MCF 10A (cell line): ENCODE measurements around the gene LRRC8A. TPM values are rescaled to one million over a fixed set of nuclear protein-coding genes. Genes with fewer than 3 reads are reported as not detected.

ENCODE experiments used
- BruUV-seq: library from RNA; stranded (reverse); fragments of 400-500 nt; replicated peaks from 2 replicates; lab custom pipeline; 2021; lab: Mats Ljungman, UMichigan
- CTCF ChIA-PET: fragments of 300-600 bp; sonication (Branson Sonifier 250); formaldehyde crosslinking; extraction: SDS; loops from one replicate; lab custom pipeline; 2021; ENCODE audit warnings: antibody characterized with exemption, inconsistent platforms; lab: Yijun Ruan, JAX
- POLR2A ChIA-PET: fragments of 300-600, 350-650 bp; sonication (Branson Sonifier 250); formaldehyde crosslinking; extraction: SDS; loops from one replicate; lab custom pipeline; 2020; ENCODE audit warnings: antibody characterized with exemption, inconsistent platforms; lab: Yijun Ruan, JAX
- DNase-seq: peaks from one replicate; pipeline ENCODE4 v3.0.0-alpha.2; 2018; ENCODE audit not compliant: unreplicated experiment
- H3K27ac Mint-ChIP-seq: one replicate; pipeline ENCODE4 v1.8.0; 2022; ENCODE audit warnings: mild to moderate bottlenecking, low read depth, mixed read lengths; ENCODE audit not compliant: unreplicated experiment
- H3K27me3 Mint-ChIP-seq: one replicate; pipeline ENCODE4 v1.8.0; 2022; ENCODE audit warnings: mixed read lengths; ENCODE audit not compliant: insufficient read depth, unreplicated experiment
- H3K36me3 Mint-ChIP-seq: one replicate; pipeline ENCODE4 v1.8.0; 2022; ENCODE audit warnings: mild to moderate bottlenecking, moderate library complexity, mixed read lengths; ENCODE audit not compliant: insufficient read depth, unreplicated experiment
- H3K4me1 Mint-ChIP-seq: one replicate; pipeline ENCODE4 v1.8.0; 2022; ENCODE audit warnings: mixed read lengths; ENCODE audit not compliant: insufficient read depth, unreplicated experiment
- H3K4me3 Mint-ChIP-seq: one replicate; pipeline ENCODE4 v1.8.0; 2022; ENCODE audit warnings: mild to moderate bottlenecking, moderate library complexity, mixed read lengths; ENCODE audit not compliant: unreplicated experiment
- H3K9me3 Mint-ChIP-seq: one replicate; pipeline ENCODE4 v1.8.0; 2022; ENCODE audit warnings: mixed read lengths; ENCODE audit not compliant: unreplicated experiment
- CTCF ChIP-seq: fragments of 200-600 bp; IDR thresholded peaks from one replicate; pipeline ENCODE4 v1.8.0; 2022; ENCODE audit warnings: antibody characterized with exemption, mild to moderate bottlenecking; ENCODE audit not compliant: unreplicated experiment
- intact Hi-C: fragments of 100-400 bp; cut with micrococcal nuclease; formaldehyde crosslinking; loops from 2 replicates; pipeline ENCODE4 v1.14.1; 2022
- total RNA-seq: library from RNA; stranded (reverse); gene quantifications from 2 replicates; pipeline ENCODE4 v1.2.3, GENCODE V29; 2022

LRRC8A gene
- total RNA-seq, 1 experiment from 2014 or later, result 30.9 TPM

GRCh38 chr9:128898382-128898781, 16.4 kb downstream of the LRRC8A start:
- Mint-ChIP-seq H3K4me3 (no peak overlapping the region), H3K9me3 (no peaks in the 10 kb centered on the region), H3K36me3 (peaks cover 27% of the 10 kb centered on the region), H3K4me1 (peaks cover 28% of the 10 kb centered on the region), H3K27ac (peak overlapping the region; percentile 69), H3K27me3 (no peaks in the 10 kb centered on the region)
- ChIA-PET POLR2A (interaction anchor here (0.9 kb wide), 1 partner anchor 50 kb away, joined by 3 read pairs; the partner anchor contains the start of genes DOLK and NUP188), CTCF (interaction anchor here (0.6 to 1.3 kb wide), 3 partner anchors 46 to 120 kb away, joined by 3 to 4 read pairs (median 3); no protein-coding TSS in a partner anchor)
- BruUV-seq, result no TSS peak
- intact Hi-C loops, result no loop called here
- no peak for TF ChIP-seq CTCF
- DNase-seq, result no peak

DNA sequence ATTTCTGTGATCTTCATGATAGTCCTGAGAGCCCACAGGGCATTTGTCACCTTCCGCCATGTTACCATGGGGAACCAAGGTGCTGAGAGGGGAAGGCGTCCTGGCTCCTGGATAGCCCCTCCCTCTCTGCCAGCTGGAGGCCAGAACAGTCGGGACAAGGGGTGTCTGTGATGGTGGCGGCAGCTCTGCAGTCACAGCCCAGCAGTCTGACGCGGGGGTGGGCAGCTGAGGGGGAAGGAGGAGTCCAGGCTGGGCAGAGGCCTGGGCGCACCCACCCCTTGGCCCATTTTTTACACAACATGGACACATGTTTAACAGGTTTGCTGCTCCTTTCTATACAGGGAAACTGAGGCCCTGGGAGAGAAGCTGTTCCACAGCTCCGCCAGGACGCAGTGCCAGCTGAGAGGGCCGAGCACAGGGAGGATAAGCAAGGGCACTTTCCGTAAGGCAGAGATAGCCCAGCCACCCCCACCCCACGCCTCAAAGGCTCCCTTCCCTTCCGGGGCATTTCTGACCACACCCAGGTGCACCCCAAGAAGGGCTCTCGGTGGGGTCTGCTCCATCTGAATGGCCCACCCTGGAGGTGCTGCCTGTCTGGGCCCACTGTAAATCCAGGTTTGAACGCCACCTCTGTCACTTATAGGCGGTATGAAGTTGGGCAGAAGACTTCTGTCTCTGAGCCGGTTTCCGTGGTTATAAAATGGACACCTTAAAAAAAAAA, 17.1 kb downstream of the LRRC8A start:
- CTCF ChIA-PET, result interaction anchor here (0.6 to 1.3 kb wide), 5 partner anchors 25 to 119 kb away, joined by 3 to 4 read pairs (median 3); no protein-coding TSS in a partner anchor
- Mint-ChIP-seq H3K4me3 (no peak overlapping the region), H3K27me3 (no peaks in the 10 kb centered on the region), H3K9me3 (no peaks in the 10 kb centered on the region), H3K27ac (peak overlapping the region; percentile 69), H3K36me3 (peaks cover 29% of the 10 kb centered on the region), H3K4me1 (peaks cover 33% of the 10 kb centered on the region)
- POLR2A ChIA-PET, result interaction anchor here (4.8 kb wide), 1 partner anchor 17 kb away, joined by 26 read pairs; the partner anchor contains the start of genes KYAT1 and LRRC8A
- no peak for DNase-seq
- no peak for TF ChIP-seq CTCF
- BruUV-seq, result no TSS peak
- intact Hi-C loops, result no loop called here

DNA sequence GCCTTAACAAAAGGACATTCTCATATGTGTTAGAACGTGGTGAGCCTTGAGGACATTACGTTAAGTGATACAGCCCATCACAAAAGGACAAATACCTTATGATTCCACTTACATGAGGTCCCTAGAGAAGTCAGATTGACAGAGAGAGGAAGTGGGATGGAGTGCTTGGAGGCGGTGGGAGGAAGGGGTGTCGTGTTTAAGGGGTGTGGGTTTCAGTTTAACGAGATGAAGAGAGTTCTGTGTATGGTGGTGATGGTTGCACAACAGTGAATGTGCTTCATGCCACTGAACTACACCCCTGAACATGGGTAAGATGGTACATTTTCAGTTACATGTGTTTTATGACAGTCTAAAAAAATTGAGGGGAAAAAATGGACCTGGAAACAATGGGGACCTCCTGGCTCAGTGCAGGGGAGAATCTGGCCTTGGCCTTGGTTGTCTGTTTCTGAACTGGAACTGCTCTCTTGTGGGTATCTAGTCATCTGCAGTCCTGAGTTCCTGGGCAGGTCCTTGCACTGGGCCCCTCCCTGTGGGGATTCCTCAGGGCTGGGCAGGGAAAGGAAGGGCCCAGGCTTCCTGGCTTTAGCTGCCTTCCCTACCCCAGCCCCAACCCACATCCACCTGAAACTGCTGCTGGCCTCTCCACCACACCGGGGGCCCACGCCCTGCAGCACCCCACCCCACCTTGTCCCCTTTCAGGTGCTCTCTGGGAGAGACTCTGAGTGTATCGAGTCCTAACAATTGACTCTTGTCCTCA, 17.8 kb downstream of the LRRC8A start:
- DNase-seq, result peak; percentile 43
- no peaks in the 10 kb centered on the region for H3K9me3 Mint-ChIP-seq
- H3K4me1 Mint-ChIP-seq, result peaks cover 32% of the 10 kb centered on the region
- H3K4me3 Mint-ChIP-seq, result no peak overlapping the region
- peak overlapping the region; percentile 69 for H3K27ac Mint-ChIP-seq
- H3K27me3 Mint-ChIP-seq, result no peaks in the 10 kb centered on the region
- CTCF ChIA-PET, result interaction anchor here (0.6 to 1.0 kb wide), 4 partner anchors 26 to 119 kb away, joined by 3 to 5 read pairs (median 4); no protein-coding TSS in a partner anchor
- H3K36me3 Mint-ChIP-seq, result peaks cover 29% of the 10 kb centered on the region
- intact Hi-C loops, result no loop called here
- POLR2A ChIA-PET, result interaction anchor here (0.8 to 4.8 kb wide), 3 partner anchors 8 to 70 kb away, joined by 3 to 40 read pairs (median 26); partner anchors contain the start of genes KYAT1, LRRC8A and SPOUT1
- no peak for TF ChIP-seq CTCF
- no TSS peak for BruUV-seq
